ENCODE data around the gene FUT3.
"Not testable (repeated sequence)": the region's sequence is repeated elsewhere in the genome, so short reads cannot be mapped to it uniquely, and the experiment has no call there.

The FUT3 gene

GRCh38 chr19:5851302-5851701 lies at the start of gene FUT3:
FUT3 (minus strand) TSS chr19:5851449.
- DNase-seq = peak; percentile 45

GRCh38 chr19:5900976-5901375 lies 49.7 kb upstream of the FUT3 start:
- no peak for DNase-seq

- no peak for DNase-seq
These were observed 48.7 kb upstream of the FUT3 start for GRCh38 chr19:5899728-5900526.

GRCh38 chr19:5897189-5897969 lies 46.1 kb upstream of the FUT3 start:
- DNase-seq = no peak

- DNase-seq = no peak
These were observed 45.3 kb upstream of the FUT3 start for GRCh38 chr19:5896365-5897076.

GRCh38 chr19:5895890-5896289 lies 44.6 kb upstream of the FUT3 start:
- no peak for DNase-seq

- no peak for DNase-seq
These were observed 44.2 kb upstream of the FUT3 start for GRCh38 chr19:5895409-5895808.

GRCh38 chr19:5894704-5895349 lies 43.6 kb upstream of the FUT3 start:
- no peak for DNase-seq

- DNase-seq = no peak
These were observed 42.9 kb upstream of the FUT3 start for GRCh38 chr19:5893907-5894703.

GRCh38 chr19:5893296-5893903 lies 42.2 kb upstream of the FUT3 start:
- no peak for DNase-seq

GRCh38 chr19:5892772-5893275 lies 41.6 kb upstream of the FUT3 start:
- no peak for DNase-seq

- DNase-seq = peak; percentile 61
These were observed 40.9 kb upstream of the FUT3 start for GRCh38 chr19:5891938-5892771.

GRCh38 chr19:5891572-5891937 lies 40.3 kb upstream of the FUT3 start:
- no peak for DNase-seq

- no peak for DNase-seq
These were observed 38.9 kb upstream of the FUT3 start for GRCh38 chr19:5890099-5890498.

GRCh38 chr19:5889288-5889971 lies 38.2 kb upstream of the FUT3 start:
- peak; percentile 33 for DNase-seq

- not testable (repeated sequence) for DNase-seq
These were observed 33.0 kb upstream of the FUT3 start for GRCh38 chr19:5884065-5884811.

GRCh38 chr19:5883157-5883873 lies 32.1 kb upstream of the FUT3 start:
- not testable (repeated sequence) for DNase-seq

- no peak for DNase-seq
These were observed 31.2 kb upstream of the FUT3 start for GRCh38 chr19:5882421-5882968.
